Mucosa of stomach (tissue), 1 donor: ENCODE data around the gene UQCRHL.
"Not testable (repeated sequence)": the region's sequence is repeated elsewhere in the genome, so short reads cannot be mapped to it uniquely, and the experiment has no call there.

Experiments
- H3K27me3 ChIP-seq: one replicate; pipeline ENCODE4 v1.7.0; 2013; ENCODE audit warnings: mild to moderate bottlenecking, low read length; ENCODE audit not compliant: control insufficient read depth, insufficient read depth
- H3K36me3 ChIP-seq: one replicate; pipeline ENCODE4 v1.7.0; 2013; ENCODE audit warnings: low read length; ENCODE audit not compliant: control insufficient read depth, insufficient read depth
- H3K4me1 ChIP-seq: one replicate; pipeline ENCODE4 v1.7.0; 2013; ENCODE audit warnings: mild to moderate bottlenecking, low read length; ENCODE audit not compliant: control insufficient read depth, insufficient read depth
- H3K4me3 ChIP-seq: one replicate; pipeline ENCODE4 v1.7.0; 2013; ENCODE audit warnings: low read length
- H3K9ac ChIP-seq: one replicate; pipeline ENCODE4 v1.7.0; 2013; ENCODE audit warnings: mild to moderate bottlenecking, low read length, moderate library complexity
- H3K9me3 ChIP-seq: one replicate; pipeline ENCODE4 v1.7.0; 2013; ENCODE audit warnings: mild to moderate bottlenecking, low read length, moderate library complexity; ENCODE audit not compliant: control insufficient read depth
- donor health status: Pancreatic carcinoma.

Gene UQCRHL

DNA sequence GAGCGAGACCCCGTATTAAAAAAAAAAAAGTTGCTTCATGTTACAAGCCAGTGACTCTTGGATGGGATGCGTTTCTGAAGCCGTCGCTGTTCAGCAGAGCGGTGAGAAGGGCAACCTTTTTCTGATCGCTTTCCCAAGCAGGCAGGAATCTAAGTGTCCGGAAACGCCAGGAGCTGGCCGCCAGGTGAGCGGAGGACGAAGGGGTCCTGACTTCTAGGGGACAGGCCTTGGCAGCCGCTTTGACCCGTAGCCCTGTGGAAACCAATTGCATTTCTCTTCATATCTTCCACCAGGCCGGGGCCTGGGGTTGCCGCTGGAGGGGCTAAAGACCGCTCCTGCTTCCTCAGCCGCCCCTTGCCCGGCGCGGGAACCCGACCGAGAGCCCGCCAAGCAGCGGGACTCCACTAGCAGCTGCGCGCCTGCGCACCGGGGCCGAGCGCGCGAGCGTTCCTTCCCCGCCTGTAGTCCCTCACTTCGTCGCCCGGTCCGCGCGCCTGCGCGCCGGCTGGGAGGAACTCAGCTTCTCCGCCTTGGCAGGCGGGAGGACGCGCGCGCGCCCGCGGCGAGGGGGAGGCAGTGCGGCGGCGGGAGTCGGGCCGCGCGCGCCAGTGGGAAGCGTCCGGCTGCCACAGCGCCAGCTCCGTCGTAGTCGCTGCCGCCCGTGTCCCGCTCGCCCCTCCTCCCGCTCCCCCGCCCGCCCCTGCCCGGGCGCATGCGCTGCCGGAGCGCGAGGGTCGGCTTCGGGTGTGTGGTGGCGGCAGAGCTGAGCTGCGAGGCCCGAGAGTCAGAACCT, 39.8 kb upstream of the UQCRHL start, which contains the start of gene SPEN:
Gene SPEN, plus strand, starts transcription at position 608 of the 793 bp plus-strand sequence. CDS start 361 bp downstream, outside the sequence.
- Histone ChIP-seq H3K4me1 (peaks cover 15% of the 10 kb centered on the region), H3K9ac (peak within 1 kb of the TSS; percentile 94), H3K9me3 (no peaks in the 10 kb centered on the region), H3K36me3 (no peaks in the 10 kb centered on the region), H3K4me3 (peak within 1 kb of the TSS; percentile 80), H3K27me3 (no peaks in the 10 kb centered on the region)

DNA sequence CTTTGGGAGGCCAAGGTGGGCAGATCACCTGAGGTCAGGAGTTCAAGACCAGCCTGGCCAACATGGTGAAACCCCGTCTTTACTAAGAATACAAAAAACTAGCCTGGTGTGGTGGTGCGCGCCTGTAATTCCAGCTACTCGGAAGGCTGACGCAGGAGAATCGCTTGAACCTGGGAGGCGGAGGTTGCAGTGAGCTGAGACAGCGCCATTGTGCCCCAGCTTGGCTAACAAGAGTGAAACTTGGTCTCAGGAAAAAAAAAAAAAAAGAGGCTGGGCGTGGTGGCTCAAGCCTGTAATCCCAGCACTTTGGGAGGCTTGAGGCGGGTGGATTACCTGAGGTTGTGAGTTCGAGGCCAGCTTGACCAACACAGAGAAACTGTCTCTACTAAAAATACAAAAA, 38.6 kb upstream of the UQCRHL start:
- not testable (repeated sequence) for H3K4me3 ChIP-seq, H3K36me3 ChIP-seq, H3K27me3 ChIP-seq, H3K9ac ChIP-seq, H3K9me3 ChIP-seq
- peaks cover 15% of the 10 kb centered on the region for H3K4me1 ChIP-seq

DNA sequence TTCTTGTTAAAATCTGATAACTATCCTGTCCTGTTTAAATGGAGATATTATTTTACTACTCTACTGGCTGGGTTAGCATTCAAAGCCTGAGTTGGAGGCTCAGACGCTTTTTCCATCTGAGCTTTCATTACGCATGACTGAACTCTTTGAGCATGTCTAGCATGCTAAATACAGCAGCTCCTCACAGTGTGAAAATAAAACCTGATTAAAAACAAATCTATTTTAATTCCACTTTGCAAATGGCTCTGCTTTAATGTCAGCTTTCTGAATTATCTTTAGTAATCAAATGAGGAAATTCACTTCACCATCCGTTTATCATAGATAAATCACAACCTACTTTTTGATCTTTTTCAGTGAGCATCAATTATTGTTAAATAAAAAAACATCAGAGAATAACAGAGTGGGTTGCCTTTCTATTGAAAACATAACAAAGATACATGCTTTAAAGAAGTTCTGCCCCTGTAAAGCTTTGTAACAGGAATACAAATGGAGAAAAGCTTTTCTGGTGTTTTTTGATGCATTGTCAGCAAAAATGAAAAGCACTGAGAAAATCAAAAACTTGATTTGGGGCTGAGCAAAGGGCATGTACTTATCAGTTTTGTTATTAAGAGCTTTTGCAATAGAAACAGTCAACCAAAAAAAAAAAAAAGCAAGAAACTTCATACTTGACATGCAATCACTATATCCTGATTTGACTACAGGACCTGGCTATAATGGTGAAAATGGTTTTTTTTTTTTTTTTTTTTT, 36.5 kb upstream of the UQCRHL start:
- H3K4me3 ChIP-seq = no peak overlapping the region
- no peaks in the 10 kb centered on the region for H3K9me3 ChIP-seq
- no peak overlapping the region for H3K9ac ChIP-seq
- peaks cover 10% of the 10 kb centered on the region for H3K4me1 ChIP-seq
- H3K36me3 ChIP-seq = no peaks in the 10 kb centered on the region
- no peaks in the 10 kb centered on the region for H3K27me3 ChIP-seq

DNA sequence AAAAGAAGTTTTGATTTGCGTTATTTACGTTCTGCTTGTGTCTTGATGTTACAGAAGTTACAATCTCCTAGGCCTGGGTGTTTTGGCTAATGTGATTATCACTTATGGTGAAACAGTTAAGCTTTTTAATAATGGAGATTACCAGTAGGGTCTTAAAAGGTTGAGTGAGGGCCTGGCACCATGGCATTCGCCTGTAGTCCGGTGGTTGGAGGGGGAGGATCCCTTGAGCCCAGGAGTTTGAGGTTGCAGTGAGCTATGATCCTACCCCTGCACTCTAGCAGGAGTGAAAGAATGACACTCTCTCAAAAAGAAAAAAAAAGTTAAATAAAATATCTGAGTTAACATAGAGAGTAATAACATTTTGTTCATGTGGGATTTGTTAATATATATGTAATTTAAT, 31.3 kb upstream of the UQCRHL start:
- no peak overlapping the region for H3K9ac ChIP-seq
- H3K9me3 ChIP-seq = no peaks in the 10 kb centered on the region
- no peaks in the 10 kb centered on the region for H3K27me3 ChIP-seq
- no peak overlapping the region for H3K4me3 ChIP-seq
- peaks cover 5% of the 10 kb centered on the region for H3K4me1 ChIP-seq
- no peaks in the 10 kb centered on the region for H3K36me3 ChIP-seq

DNA sequence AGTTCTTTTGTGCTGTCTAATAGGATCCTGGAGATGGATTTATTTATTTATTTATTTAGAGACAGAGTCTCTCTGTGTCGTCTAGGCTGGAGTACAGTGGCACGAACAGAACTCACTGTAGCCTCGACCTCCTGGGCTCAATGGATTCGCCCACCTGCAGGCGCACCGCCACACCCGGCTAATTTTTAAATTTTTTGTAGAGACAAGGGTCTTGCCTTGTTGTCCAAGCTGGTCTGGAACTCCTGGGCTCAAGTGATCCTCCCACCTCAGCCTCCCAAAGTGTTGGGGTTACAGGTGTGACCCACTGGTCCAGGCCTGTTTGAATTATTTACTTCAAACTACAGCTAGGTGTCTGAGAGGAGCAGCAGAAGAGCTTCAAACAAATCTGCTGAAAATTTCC, 30.5 kb upstream of the UQCRHL start:
- H3K4me3 ChIP-seq = no peak overlapping the region
- H3K9me3 ChIP-seq = no peaks in the 10 kb centered on the region
- no peaks in the 10 kb centered on the region for H3K36me3 ChIP-seq
- H3K9ac ChIP-seq = no peak overlapping the region
- H3K27me3 ChIP-seq = no peaks in the 10 kb centered on the region
- H3K4me1 ChIP-seq = peaks cover 9% of the 10 kb centered on the region

DNA sequence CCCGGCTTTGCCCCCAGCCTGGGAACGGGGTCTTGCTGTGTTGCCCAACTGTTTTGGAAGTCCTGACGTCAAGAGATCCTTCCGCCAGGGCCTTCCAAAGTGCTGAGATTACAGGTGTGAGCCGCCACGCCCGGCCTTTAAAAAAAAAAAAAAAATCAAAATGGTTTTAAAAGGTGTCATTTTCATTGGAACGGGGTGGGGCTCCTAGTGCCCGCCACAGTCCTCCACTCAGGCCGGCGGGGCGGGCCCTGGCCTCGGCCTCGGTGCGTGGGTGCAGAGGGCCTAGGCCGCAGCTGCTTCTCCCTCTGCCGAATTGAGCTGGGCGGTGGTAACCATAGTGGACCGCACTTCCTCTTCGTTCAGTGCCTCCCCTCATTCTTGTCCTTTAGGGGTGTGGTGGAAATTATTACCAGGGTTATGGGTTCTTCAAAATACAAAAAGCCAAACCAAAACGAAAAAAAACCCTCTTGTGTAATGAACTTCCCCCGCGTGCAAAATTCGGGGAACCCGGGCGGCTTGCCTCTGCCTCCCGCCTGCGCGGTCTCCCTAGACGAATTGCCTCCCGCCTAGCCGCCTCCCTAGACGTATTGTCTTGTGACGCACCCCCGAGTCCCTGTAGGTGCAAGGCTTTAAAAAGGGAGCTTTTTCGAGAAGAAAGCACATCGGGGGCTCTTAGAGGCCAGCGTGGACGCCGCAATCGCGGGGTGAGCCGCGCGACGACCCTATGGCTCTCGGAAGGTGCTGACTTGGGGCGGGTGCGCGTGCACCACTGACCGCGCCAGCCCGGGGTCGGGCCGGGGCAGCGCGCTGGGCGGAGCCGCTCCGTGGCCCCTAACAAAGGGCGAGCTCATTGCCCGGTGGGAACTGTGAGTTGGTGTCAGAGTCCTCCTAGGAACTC, 29.6 kb upstream of the UQCRHL start:
- no peaks in the 10 kb centered on the region for H3K27me3 ChIP-seq
- H3K36me3 ChIP-seq = no peaks in the 10 kb centered on the region
- H3K9ac ChIP-seq = peak overlapping the region; percentile 99
- no peak overlapping the region for H3K4me3 ChIP-seq
- no peaks in the 10 kb centered on the region for H3K9me3 ChIP-seq
- peaks cover 10% of the 10 kb centered on the region for H3K4me1 ChIP-seq

DNA sequence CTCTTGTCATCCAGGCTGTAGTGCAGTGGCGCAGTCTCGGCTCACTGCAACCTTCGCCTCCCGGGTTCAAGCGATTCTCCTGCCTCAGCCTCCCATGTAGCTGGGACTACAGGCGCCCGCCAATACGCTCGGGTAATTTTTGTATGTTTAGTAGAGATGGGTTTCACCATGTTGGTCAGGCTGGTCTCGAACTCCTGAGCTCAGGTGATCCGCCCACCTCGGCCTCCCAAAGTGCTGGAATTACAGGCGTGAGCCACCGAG, 29.0 kb upstream of the UQCRHL start:
- not testable (repeated sequence) for H3K4me1 ChIP-seq, H3K9me3 ChIP-seq, H3K27me3 ChIP-seq, H3K36me3 ChIP-seq
- H3K9ac ChIP-seq = peak overlapping the region; percentile 99
- peak overlapping the region; percentile 43 for H3K4me3 ChIP-seq

DNA sequence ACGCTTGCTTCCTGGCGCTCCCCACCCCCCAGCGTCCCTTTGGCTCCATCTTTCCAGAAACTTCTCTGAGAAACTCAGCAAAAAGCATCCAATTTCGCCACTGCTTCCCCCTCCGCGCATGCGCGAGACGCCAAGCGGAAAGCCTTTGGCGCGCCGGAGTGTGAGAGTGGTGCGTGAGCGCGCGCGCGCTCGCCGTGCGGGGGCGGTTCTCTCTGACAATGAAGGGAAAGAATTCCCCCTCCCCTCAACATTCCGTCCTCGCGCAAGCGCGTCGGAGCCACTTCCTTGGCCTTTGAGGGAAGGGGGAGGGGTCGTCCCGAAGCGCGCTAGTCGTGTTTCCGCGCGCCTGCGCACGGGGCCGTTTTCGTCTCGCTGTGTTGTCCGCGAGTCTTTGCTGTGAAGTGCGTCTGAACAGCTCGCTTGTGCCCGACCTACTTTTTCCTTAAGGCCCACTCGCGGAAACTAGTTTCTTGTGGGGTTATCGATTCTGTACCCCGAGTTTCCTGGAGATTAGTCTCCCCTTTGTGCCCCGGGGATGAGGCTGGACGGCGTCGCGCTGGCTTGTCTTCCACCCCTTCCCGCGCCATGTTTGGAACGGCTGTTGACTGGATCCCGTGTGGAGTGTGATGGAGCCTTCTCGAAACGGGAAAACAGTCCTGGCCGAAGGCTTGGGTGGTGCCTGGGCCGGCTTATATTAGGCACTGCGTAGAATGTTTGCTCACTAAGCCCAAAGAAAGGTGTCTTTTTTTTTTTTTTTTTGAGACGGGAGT, 28.5 kb upstream of the UQCRHL start:
- Histone ChIP-seq H3K9ac (peak overlapping the region; percentile 99), H3K27me3 (no peaks in the 10 kb centered on the region), H3K4me1 (peaks cover 10% of the 10 kb centered on the region), H3K9me3 (no peaks in the 10 kb centered on the region), H3K4me3 (peak overlapping the region; percentile 91), H3K36me3 (no peaks in the 10 kb centered on the region)

DNA sequence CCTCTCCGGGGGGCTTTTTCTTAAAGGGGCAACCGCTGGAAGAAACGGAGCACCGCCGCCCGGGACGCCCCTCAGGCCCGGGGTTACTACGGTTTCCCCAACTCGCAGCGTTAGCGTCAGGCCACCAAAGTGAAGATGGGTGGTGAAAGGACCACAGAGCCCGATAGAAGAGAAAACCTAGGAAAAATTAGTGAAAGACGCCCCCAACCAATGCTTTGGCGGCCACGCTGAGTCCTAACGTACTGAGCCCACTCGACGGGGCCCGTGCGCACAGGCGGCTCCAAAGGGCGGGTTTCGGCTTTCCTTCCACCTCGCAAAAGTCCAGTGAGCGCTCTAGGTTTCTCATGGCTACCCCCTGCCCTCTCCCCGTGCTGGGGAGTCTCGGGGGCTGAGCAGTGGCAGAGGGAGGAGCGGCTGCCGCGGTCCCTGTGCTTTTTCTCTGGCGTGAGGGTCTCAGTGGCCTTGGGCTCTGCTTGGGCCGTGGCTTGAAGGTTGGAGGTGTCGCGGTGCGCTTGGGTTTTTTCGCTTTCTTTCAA, 27.8 kb upstream of the UQCRHL start:
- no peaks in the 10 kb centered on the region for H3K9me3 ChIP-seq
- H3K4me1 ChIP-seq = peaks cover 10% of the 10 kb centered on the region
- H3K4me3 ChIP-seq = peak overlapping the region; percentile 91
- H3K27me3 ChIP-seq = no peaks in the 10 kb centered on the region
- no peaks in the 10 kb centered on the region for H3K36me3 ChIP-seq
- peak overlapping the region; percentile 99 for H3K9ac ChIP-seq

DNA sequence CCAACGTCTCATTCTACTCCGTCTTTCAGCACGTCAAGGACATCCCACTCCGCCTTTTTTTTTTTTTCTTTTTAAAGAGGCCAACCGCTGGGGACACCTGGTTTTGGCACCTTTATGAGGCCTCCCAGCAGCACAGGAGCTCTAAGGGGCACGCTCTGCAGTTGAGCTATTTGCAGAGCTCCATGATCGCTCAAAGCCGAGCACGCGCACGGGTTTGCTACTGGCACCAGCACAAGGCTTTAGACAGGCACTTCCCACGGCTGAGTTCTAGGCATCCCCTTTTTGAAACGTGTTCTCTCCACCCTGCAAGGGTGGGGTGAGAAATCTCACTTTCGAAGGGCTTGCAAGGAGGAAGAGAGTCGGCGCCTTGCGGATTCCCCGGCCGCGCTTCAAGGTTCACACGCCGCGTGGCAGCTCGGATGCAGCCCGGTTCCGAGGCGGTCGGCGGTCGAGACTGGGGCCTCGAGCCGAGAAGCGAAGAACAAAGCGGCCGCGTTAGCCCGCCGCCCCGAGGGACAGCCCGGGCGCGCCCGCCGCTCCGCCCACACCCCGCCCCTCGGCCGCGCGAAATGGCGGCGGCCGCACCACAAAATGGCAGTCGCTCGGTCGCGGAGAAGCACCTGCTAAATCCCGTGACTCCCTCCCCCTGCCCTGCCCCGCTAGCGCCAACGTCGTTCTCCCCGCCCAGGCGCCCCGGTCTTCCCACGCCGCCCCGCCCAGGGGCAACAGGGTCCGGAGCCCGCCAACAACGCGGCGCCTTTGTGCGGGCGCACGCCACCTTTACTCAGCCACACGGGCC, 27.2 kb upstream of the UQCRHL start:
- no peaks in the 10 kb centered on the region for H3K27me3 ChIP-seq
- peaks cover 10% of the 10 kb centered on the region for H3K4me1 ChIP-seq
- no peaks in the 10 kb centered on the region for H3K9me3 ChIP-seq
- peak overlapping the region; percentile 91 for H3K4me3 ChIP-seq
- peak overlapping the region; percentile 99 for H3K9ac ChIP-seq
- H3K36me3 ChIP-seq = no peaks in the 10 kb centered on the region
